ENCODE results near the gene WNT5A. TPM values are rescaled to one million over a fixed set of nuclear protein-coding genes. Genes with fewer than 3 reads are reported as not detected.

WNT5A gene
- total RNA-seq, 1 experiment from 2014 or later, result 55.8 TPM

- Histone ChIP-seq H3K36me3 (ENCODE audit: insufficient read depth, low read length) (peaks cover 89% of the 10 kb centered on the region), H3K9me2 (replicated peaks; ENCODE audit: insufficient read depth, low read length) (no peaks in the 10 kb centered on the region)
Observed at GRCh38 chr3:55471522-55472280, 15.4 kb downstream of the WNT5A start.

GRCh38 chr3:55471084-55471483 is 16.0 kb downstream of the WNT5A start:
- no peaks in the 10 kb centered on the region for H3K9me2 ChIP-seq (replicated peaks; ENCODE audit: insufficient read depth, low read length)
- no peak overlapping the region for H3K4me3 ChIP-seq (ENCODE audit: low read length)
- no peaks in the 10 kb centered on the region for H3K9me3 ChIP-seq (ENCODE audit: low read length)
- peaks cover 40% of the 10 kb centered on the region for H4K20me1 ChIP-seq (ENCODE audit: insufficient read depth, low read depth, low read length)
- H3K27me3 ChIP-seq (ENCODE audit: low read length), result no peaks in the 10 kb centered on the region
- no peak overlapping the region for H3K4me2 ChIP-seq (ENCODE audit: low read depth, low read length, poor library complexity, severe bottlenecking)
- H3K36me3 ChIP-seq (ENCODE audit: insufficient read depth, low read length), result peaks cover 89% of the 10 kb centered on the region
- H3K9ac ChIP-seq (ENCODE audit: low read length), result no peak overlapping the region
- DNase-seq, result no peak
- H3K79me2 ChIP-seq (ENCODE audit: low read length), result peaks cover 12% of the 10 kb centered on the region
- H2AFZ ChIP-seq (ENCODE audit: low read length), result no peak overlapping the region
- no peak overlapping the region for H3K27ac ChIP-seq (ENCODE audit: low read length)
- H3K4me1 ChIP-seq (ENCODE audit: low read length), result no peaks in the 10 kb centered on the region

More at GRCh38 chr3:55471522-55472280, 15.4 kb downstream of the WNT5A start:
- H3K79me2 ChIP-seq (ENCODE audit: low read length), result peaks cover 14% of the 10 kb centered on the region
- H4K20me1 ChIP-seq (ENCODE audit: insufficient read depth, low read depth, low read length), result peaks cover 43% of the 10 kb centered on the region
- H3K4me2 ChIP-seq (ENCODE audit: low read depth, low read length, poor library complexity, severe bottlenecking), result no peak overlapping the region
- no peak overlapping the region for H3K4me3 ChIP-seq (ENCODE audit: low read length)
- H3K9ac ChIP-seq (ENCODE audit: low read length), result no peak overlapping the region
- no peaks in the 10 kb centered on the region for H3K9me3 ChIP-seq (ENCODE audit: low read length)
- no peak overlapping the region for H2AFZ ChIP-seq (ENCODE audit: low read length)
- no peak for DNase-seq
- H3K27ac ChIP-seq (ENCODE audit: low read length), result no peak overlapping the region
- H3K4me1 ChIP-seq (ENCODE audit: low read length), result no peaks in the 10 kb centered on the region
- no peaks in the 10 kb centered on the region for H3K27me3 ChIP-seq (ENCODE audit: low read length)

- Histone ChIP-seq H3K9me2 (replicated peaks; ENCODE audit: insufficient read depth, low read length) (no peaks in the 10 kb centered on the region), H3K27ac (ENCODE audit: low read length) (no peak overlapping the region), H2AFZ (ENCODE audit: low read length) (no peak overlapping the region), H4K20me1 (ENCODE audit: insufficient read depth, low read depth, low read length) (peaks cover 31% of the 10 kb centered on the region), H3K9ac (ENCODE audit: low read length) (no peak overlapping the region), H3K4me3 (ENCODE audit: low read length) (no peak overlapping the region), H3K79me2 (ENCODE audit: low read length) (peaks cover 7% of the 10 kb centered on the region; the same call in 1 of the 2 replicates), H3K4me1 (ENCODE audit: low read length) (no peaks in the 10 kb centered on the region), H3K9me3 (ENCODE audit: low read length) (no peaks in the 10 kb centered on the region), H3K4me2 (ENCODE audit: low read depth, low read length, poor library complexity, severe bottlenecking) (no peak overlapping the region), H3K36me3 (ENCODE audit: insufficient read depth, low read length) (peaks cover 88% of the 10 kb centered on the region), H3K27me3 (ENCODE audit: low read length) (no peaks in the 10 kb centered on the region)
- no peak for DNase-seq
Observed at GRCh38 chr3:55469957-55470526, 17.1 kb downstream of the WNT5A start.

- Histone ChIP-seq H3K9me2 (replicated peaks; ENCODE audit: insufficient read depth, low read length) (no peaks in the 10 kb centered on the region), H4K20me1 (ENCODE audit: insufficient read depth, low read depth, low read length) (peaks cover 28% of the 10 kb centered on the region), H3K36me3 (ENCODE audit: insufficient read depth, low read length) (peaks cover 77% of the 10 kb centered on the region), H3K27ac (ENCODE audit: low read length) (no peak overlapping the region), H3K4me1 (ENCODE audit: low read length) (no peaks in the 10 kb centered on the region), H3K27me3 (ENCODE audit: low read length) (no peaks in the 10 kb centered on the region), H3K79me2 (ENCODE audit: low read length) (0 out of 2 replicates have a peak, but pooled peaks cover 4% of the 10 kb centered on the region), H3K4me3 (ENCODE audit: low read length) (no peak overlapping the region), H3K9ac (ENCODE audit: low read length) (no peak overlapping the region), H2AFZ (ENCODE audit: low read length) (no peak overlapping the region), H3K9me3 (ENCODE audit: low read length) (no peaks in the 10 kb centered on the region), H3K4me2 (ENCODE audit: low read depth, low read length, poor library complexity, severe bottlenecking) (no peak overlapping the region)
- DNase-seq, result no peak
Observed at GRCh38 chr3:55468251-55468650, 18.9 kb downstream of the WNT5A start.

- H3K27me3 ChIP-seq (ENCODE audit: low read length), result no peaks in the 10 kb centered on the region
- H3K36me3 ChIP-seq (ENCODE audit: insufficient read depth, low read length), result peaks cover 65% of the 10 kb centered on the region
- H3K27ac ChIP-seq (ENCODE audit: low read length), result no peak overlapping the region
- H3K4me1 ChIP-seq (ENCODE audit: low read length), result no peaks in the 10 kb centered on the region
- no peak overlapping the region for H3K9ac ChIP-seq (ENCODE audit: low read length)
- no peaks in the 10 kb centered on the region for H3K9me2 ChIP-seq (replicated peaks; ENCODE audit: insufficient read depth, low read length)
- H4K20me1 ChIP-seq (ENCODE audit: insufficient read depth, low read depth, low read length), result peaks cover 25% of the 10 kb centered on the region
- no peaks in the 10 kb centered on the region for H3K9me3 ChIP-seq (ENCODE audit: low read length)
- no peak overlapping the region for H3K4me2 ChIP-seq (ENCODE audit: low read depth, low read length, poor library complexity, severe bottlenecking)
- DNase-seq, result no peak
- 0 out of 2 replicates have a peak, but pooled peaks cover under 1% of the 10 kb centered on the region for H3K79me2 ChIP-seq (ENCODE audit: low read length)
- H2AFZ ChIP-seq (ENCODE audit: low read length), result no peak overlapping the region
- no peak overlapping the region for H3K4me3 ChIP-seq (ENCODE audit: low read length)
Observed at GRCh38 chr3:55467099-55467498, 20.0 kb downstream of the WNT5A start.

- H3K4me1 ChIP-seq (ENCODE audit: low read length), result no peaks in the 10 kb centered on the region
- no peaks in the 10 kb centered on the region for H3K9me2 ChIP-seq (replicated peaks; ENCODE audit: insufficient read depth, low read length)
- H3K4me2 ChIP-seq (ENCODE audit: low read depth, low read length, poor library complexity, severe bottlenecking), result no peak overlapping the region
- H3K27me3 ChIP-seq (ENCODE audit: low read length), result no peaks in the 10 kb centered on the region
- H3K27ac ChIP-seq (ENCODE audit: low read length), result no peak overlapping the region
- H2AFZ ChIP-seq (ENCODE audit: low read length), result no peak overlapping the region
- H4K20me1 ChIP-seq (ENCODE audit: insufficient read depth, low read depth, low read length), result peaks cover 23% of the 10 kb centered on the region
- no peak overlapping the region for H3K4me3 ChIP-seq (ENCODE audit: low read length)
- H3K9me3 ChIP-seq (ENCODE audit: low read length), result no peaks in the 10 kb centered on the region
- no peak for DNase-seq
- H3K36me3 ChIP-seq (ENCODE audit: insufficient read depth, low read length), result peaks cover 59% of the 10 kb centered on the region
- H3K9ac ChIP-seq (ENCODE audit: low read length), result no peak overlapping the region
- H3K79me2 ChIP-seq (ENCODE audit: low read length), result no peaks in the 10 kb centered on the region
Observed at GRCh38 chr3:55466526-55466925, 20.6 kb downstream of the WNT5A start.

- Histone ChIP-seq H3K27ac (ENCODE audit: low read length) (no peak overlapping the region), H3K4me1 (ENCODE audit: low read length) (no peaks in the 10 kb centered on the region), H3K79me2 (ENCODE audit: low read length) (no peaks in the 10 kb centered on the region), H3K27me3 (ENCODE audit: low read length) (no peaks in the 10 kb centered on the region), H3K36me3 (ENCODE audit: insufficient read depth, low read length) (peaks cover 16% of the 10 kb centered on the region), H3K9me2 (replicated peaks; ENCODE audit: insufficient read depth, low read length) (no peaks in the 10 kb centered on the region), H3K4me2 (ENCODE audit: low read depth, low read length, poor library complexity, severe bottlenecking) (no peak overlapping the region), H4K20me1 (ENCODE audit: insufficient read depth, low read depth, low read length) (no peaks in the 10 kb centered on the region), H3K4me3 (ENCODE audit: low read length) (no peak overlapping the region), H3K9me3 (ENCODE audit: low read length) (no peaks in the 10 kb centered on the region), H3K9ac (ENCODE audit: low read length) (no peak overlapping the region), H2AFZ (ENCODE audit: low read length) (no peak overlapping the region)
- DNase-seq, result no peak
Observed at GRCh38 chr3:55461896-55462295, 25.2 kb downstream of the WNT5A start.

- Histone ChIP-seq H3K27me3 (ENCODE audit: low read length) (no peaks in the 10 kb centered on the region), H3K9ac (ENCODE audit: low read length) (no peak overlapping the region), H2AFZ (ENCODE audit: low read length) (no peak overlapping the region), H3K36me3 (ENCODE audit: insufficient read depth, low read length) (no peaks in the 10 kb centered on the region; the same call in 1 of the 2 replicates), H3K4me1 (ENCODE audit: low read length) (no peaks in the 10 kb centered on the region), H3K27ac (ENCODE audit: low read length) (no peak overlapping the region), H3K4me3 (ENCODE audit: low read length) (no peak overlapping the region), H3K4me2 (ENCODE audit: low read depth, low read length, poor library complexity, severe bottlenecking) (no peak overlapping the region), H3K79me2 (ENCODE audit: low read length) (no peaks in the 10 kb centered on the region), H3K9me2 (replicated peaks; ENCODE audit: insufficient read depth, low read length) (no peaks in the 10 kb centered on the region), H4K20me1 (ENCODE audit: insufficient read depth, low read depth, low read length) (no peaks in the 10 kb centered on the region), H3K9me3 (ENCODE audit: low read length) (no peaks in the 10 kb centered on the region)
- no peak for DNase-seq
Observed at GRCh38 chr3:55459838-55460237, 27.3 kb downstream of the WNT5A start.
